HepG2 (cell line): Measurements from ENCODE around the gene LZTS2. TPM values are rescaled to one million over a fixed set of nuclear protein-coding genes. Genes with fewer than 3 reads are reported as not detected.

ENCODE experiments used
- ARNT ChIP-seq: fragments of 450-650 bp; IDR thresholded peaks from 2 replicates; pipeline ENCODE4 v1.6.1; 2017
- DMAP1 ChIP-seq: IDR thresholded peaks from 2 replicates; pipeline ENCODE4 v1.6.1; 2016
- HHEX ChIP-seq: IDR thresholded peaks from 2 replicates; pipeline ENCODE4 v1.6.1; 2016; ENCODE audit warnings: control low read depth
- HOXA3 ChIP-seq: sonication (generic); formaldehyde crosslinking; IDR thresholded peaks from 2 replicates; pipeline ENCODE4 v1.5.0; 2020; ENCODE audit warnings: missing genetic modification reagents
- IRX3 ChIP-seq: sonication (generic); formaldehyde crosslinking; IDR thresholded peaks from 2 replicates; pipeline ENCODE4 v1.8.1; 2023; ENCODE audit warnings: mild to moderate bottlenecking, low read depth, missing genetic modification reagents, borderline replicate concordance
- MAFG ChIP-seq: sonication (generic); formaldehyde crosslinking; IDR thresholded peaks from 2 replicates; pipeline ENCODE4 v1.5.1; 2020; ENCODE audit warnings: mild to moderate bottlenecking, missing genetic modification reagents
- NFIC ChIP-seq: IDR thresholded peaks from 2 replicates; pipeline ENCODE4 v1.6.1; 2012; ENCODE audit warnings: mild to moderate bottlenecking, low read length, inconsistent platforms
- PTBP1 ChIP-seq: fragments of 200-400 bp; formaldehyde crosslinking; IDR thresholded peaks from 2 replicates; pipeline ENCODE4 v1.6.1; 2018; ENCODE audit warnings: low read length, low read depth; ENCODE audit not compliant: poor library complexity, severe bottlenecking
- ZNF567 ChIP-seq: sonication (generic); formaldehyde crosslinking; IDR thresholded peaks from 2 replicates; pipeline ENCODE4 v1.8.1; 2023; ENCODE audit warnings: mild to moderate bottlenecking, missing genetic modification reagents, borderline replicate concordance
- ZNF746 ChIP-seq: sonication (generic); formaldehyde crosslinking; IDR thresholded peaks from 2 replicates; pipeline ENCODE4 v1.8.0; 2022; ENCODE audit warnings: mild to moderate bottlenecking, missing genetic modification reagents
- polyA plus RNA-seq, 8 experiments: library from polyadenylated mRNA; depleted of rRNA in 3 of 8; stranded (reverse) in 7 of 8; unstranded in 1 of 8; fragments of >200 nt; fragmentation: Illumina TruSeq in 4 of 8; extraction: Trizol in 4 of 8; gene quantifications; 2 replicates each; pipeline versions ENCODE4 v1.2.1 to v1.2.3, GENCODE V29; 2011 to 2016; ENCODE audit warnings: low read depth in 4 of 8, missing spikeins in 1 of 8, mixed read lengths in 1 of 8; ENCODE audit not compliant: insufficient read depth in 1 of 8
- total RNA-seq, 5 experiments: library from RNA; depleted of rRNA; stranded (reverse); fragments of >200 nt; fragmentation: Illumina TruSeq; extraction: Trizol; gene quantifications; 2 replicates each; pipeline ENCODE4 v1.2.3, GENCODE V29; 2016; ENCODE audit warnings: low read depth in 1 of 5
- TF ChIP-seq, protein P1 (sequence below): sonication (generic); formaldehyde crosslinking; IDR thresholded peaks from 2 replicates; pipeline ENCODE4 v1.5.0; 2020; ENCODE audit warnings: missing genetic modification reagents, mild to moderate bottlenecking, borderline replicate concordance
- TF ChIP-seq, protein P2 (sequence below): sonication (generic); formaldehyde crosslinking; conservative IDR thresholded peaks from 2 replicates; pipeline ENCODE4 v1.8.1; 2023; ENCODE audit warnings: missing genetic modification reagents
- TF ChIP-seq, protein P3 (sequence below): fragments of 450-650 bp; IDR thresholded peaks from 2 replicates; pipeline ENCODE4 v1.6.1; 2017
- TF ChIP-seq, protein P4 (sequence below): sonication (generic); formaldehyde crosslinking; IDR thresholded peaks from 2 replicates; pipeline ENCODE4 v1.4.0; 2020; ENCODE audit warnings: missing genetic modification reagents, borderline replicate concordance
- TF ChIP-seq, protein P5 (sequence below), 2 experiments: IDR thresholded peaks; 2 replicates each; pipeline ENCODE4 v1.6.1; 2011 to 2012; ENCODE audit warnings: low read length in 2 of 2, borderline replicate concordance in 1 of 2, low read depth in 1 of 2, mild to moderate bottlenecking in 1 of 2, moderate library complexity in 1 of 2

Gene LZTS2
- total and polyA plus RNA-seq, 2 of the 13 experiments (the other 11 are each of a cell fraction or from before 2014, with no cell fraction given): 43.6 to 65.6 TPM

DNA sequence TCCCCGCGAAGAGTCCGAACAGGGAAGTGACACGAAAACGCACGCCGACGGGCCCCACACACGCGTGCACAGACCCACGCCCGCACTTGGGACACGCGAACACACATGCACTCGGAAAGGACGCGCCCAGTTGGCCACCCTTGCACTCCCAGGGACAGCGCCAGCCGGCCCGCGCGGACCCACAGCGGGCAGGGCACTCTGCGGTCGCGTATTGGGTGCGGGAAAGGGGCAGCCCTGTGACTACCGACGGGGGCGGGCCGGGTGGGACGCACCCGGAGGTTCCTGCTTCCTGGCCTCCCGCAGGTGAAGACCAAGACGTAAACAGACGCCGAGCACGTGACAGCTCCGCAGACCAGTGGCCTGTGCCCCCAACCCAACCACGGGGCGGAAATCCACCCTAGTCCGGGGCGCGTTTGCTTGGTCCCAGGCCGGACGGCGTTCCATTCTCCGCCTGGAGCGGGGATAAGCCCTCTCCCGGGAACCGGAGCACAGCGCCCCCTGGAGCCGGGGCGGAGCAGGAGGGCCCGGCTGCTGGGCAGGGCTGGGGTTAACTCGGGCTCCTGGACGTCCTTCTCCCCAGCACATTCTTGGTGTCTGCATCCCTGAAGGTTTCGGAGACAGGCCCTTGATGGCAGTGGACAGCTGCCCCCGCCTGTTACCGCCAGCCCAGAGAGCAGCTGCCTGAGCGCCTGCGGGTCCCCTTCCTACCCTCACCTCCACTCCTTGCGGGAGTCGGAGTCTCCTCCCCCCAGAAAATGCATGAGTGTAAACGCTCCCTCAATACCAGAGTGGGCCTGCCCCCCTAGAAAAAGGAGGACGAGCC, 2.0 kb upstream of the LZTS2 start (continued):
- TF ChIP-seq, protein P1, sequence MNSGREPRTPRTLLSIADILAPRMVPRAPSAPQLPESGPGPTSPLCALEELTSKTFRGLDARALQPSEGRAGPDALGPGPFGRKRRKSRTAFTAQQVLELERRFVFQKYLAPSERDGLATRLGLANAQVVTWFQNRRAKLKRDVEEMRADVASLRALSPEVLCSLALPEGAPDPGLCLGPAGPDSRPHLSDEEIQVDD (CRISPR knock-in tag): peak; percentile 46; the same call in 1 of the 2 replicates
- TF ChIP-seq NFIC (no peak), ZNF746 (0 out of 2 replicates have a peak, but pooled peaks have one; percentile 51), ARNT (no peak), HHEX (CRISPR knock-in tag) (no peak), MAFG (CRISPR knock-in tag) (no peak), DMAP1 (CRISPR knock-in tag) (peak; percentile 71; the same call in 1 of the 2 replicates), PTBP1 (peak; percentile 24), ZNF567 (CRISPR knock-in tag) (no peak), IRX3 (CRISPR knock-in tag) (0 out of 2 replicates have a peak, but pooled peaks have one; percentile 52), HOXA3 (peak; percentile 73)
- TF ChIP-seq, protein P2, sequence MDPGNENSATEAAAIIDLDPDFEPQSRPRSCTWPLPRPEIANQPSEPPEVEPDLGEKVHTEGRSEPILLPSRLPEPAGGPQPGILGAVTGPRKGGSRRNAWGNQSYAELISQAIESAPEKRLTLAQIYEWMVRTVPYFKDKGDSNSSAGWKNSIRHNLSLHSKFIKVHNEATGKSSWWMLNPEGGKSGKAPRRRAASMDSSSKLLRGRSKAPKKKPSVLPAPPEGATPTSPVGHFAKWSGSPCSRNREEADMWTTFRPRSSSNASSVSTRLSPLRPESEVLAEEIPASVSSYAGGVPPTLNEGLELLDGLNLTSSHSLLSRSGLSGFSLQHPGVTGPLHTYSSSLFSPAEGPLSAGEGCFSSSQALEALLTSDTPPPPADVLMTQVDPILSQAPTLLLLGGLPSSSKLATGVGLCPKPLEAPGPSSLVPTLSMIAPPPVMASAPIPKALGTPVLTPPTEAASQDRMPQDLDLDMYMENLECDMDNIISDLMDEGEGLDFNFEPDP (CRISPR knock-in tag): no peak
- TF ChIP-seq, protein P3, sequence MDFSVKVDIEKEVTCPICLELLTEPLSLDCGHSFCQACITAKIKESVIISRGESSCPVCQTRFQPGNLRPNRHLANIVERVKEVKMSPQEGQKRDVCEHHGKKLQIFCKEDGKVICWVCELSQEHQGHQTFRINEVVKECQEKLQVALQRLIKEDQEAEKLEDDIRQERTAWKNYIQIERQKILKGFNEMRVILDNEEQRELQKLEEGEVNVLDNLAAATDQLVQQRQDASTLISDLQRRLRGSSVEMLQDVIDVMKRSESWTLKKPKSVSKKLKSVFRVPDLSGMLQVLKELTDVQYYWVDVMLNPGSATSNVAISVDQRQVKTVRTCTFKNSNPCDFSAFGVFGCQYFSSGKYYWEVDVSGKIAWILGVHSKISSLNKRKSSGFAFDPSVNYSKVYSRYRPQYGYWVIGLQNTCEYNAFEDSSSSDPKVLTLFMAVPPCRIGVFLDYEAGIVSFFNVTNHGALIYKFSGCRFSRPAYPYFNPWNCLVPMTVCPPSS: no peak
- TF ChIP-seq, protein P4, sequence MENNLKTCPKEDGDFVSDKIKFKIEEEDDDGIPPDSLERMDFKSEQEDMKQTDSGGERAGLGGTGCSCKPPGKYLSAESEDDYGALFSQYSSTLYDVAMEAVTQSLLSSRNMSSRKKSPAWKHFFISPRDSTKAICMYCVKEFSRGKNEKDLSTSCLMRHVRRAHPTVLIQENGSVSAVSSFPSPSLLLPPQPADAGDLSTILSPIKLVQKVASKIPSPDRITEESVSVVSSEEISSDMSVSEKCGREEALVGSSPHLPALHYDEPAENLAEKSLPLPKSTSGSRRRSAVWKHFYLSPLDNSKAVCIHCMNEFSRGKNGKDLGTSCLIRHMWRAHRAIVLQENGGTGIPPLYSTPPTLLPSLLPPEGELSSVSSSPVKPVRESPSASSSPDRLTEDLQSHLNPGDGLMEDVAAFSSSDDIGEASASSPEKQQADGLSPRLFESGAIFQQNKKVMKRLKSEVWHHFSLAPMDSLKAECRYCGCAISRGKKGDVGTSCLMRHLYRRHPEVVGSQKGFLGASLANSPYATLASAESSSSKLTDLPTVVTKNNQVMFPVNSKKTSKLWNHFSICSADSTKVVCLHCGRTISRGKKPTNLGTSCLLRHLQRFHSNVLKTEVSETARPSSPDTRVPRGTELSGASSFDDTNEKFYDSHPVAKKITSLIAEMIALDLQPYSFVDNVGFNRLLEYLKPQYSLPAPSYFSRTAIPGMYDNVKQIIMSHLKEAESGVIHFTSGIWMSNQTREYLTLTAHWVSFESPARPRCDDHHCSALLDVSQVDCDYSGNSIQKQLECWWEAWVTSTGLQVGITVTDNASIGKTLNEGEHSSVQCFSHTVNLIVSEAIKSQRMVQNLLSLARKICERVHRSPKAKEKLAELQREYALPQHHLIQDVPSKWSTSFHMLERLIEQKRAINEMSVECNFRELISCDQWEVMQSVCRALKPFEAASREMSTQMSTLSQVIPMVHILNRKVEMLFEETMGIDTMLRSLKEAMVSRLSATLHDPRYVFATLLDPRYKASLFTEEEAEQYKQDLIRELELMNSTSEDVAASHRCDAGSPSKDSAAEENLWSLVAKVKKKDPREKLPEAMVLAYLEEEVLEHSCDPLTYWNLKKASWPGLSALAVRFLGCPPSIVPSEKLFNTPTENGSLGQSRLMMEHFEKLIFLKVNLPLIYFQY (CRISPR knock-in tag): no peak
- TF ChIP-seq, protein P5, sequence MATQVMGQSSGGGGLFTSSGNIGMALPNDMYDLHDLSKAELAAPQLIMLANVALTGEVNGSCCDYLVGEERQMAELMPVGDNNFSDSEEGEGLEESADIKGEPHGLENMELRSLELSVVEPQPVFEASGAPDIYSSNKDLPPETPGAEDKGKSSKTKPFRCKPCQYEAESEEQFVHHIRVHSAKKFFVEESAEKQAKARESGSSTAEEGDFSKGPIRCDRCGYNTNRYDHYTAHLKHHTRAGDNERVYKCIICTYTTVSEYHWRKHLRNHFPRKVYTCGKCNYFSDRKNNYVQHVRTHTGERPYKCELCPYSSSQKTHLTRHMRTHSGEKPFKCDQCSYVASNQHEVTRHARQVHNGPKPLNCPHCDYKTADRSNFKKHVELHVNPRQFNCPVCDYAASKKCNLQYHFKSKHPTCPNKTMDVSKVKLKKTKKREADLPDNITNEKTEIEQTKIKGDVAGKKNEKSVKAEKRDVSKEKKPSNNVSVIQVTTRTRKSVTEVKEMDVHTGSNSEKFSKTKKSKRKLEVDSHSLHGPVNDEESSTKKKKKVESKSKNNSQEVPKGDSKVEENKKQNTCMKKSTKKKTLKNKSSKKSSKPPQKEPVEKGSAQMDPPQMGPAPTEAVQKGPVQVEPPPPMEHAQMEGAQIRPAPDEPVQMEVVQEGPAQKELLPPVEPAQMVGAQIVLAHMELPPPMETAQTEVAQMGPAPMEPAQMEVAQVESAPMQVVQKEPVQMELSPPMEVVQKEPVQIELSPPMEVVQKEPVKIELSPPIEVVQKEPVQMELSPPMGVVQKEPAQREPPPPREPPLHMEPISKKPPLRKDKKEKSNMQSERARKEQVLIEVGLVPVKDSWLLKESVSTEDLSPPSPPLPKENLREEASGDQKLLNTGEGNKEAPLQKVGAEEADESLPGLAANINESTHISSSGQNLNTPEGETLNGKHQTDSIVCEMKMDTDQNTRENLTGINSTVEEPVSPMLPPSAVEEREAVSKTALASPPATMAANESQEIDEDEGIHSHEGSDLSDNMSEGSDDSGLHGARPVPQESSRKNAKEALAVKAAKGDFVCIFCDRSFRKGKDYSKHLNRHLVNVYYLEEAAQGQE (IDR thresholded peaks at IDR 0.05; ENCODE audit: borderline replicate concordance in 1 of 2, low read depth in 1 of 2, low read length in 2 of 2): no peak
